Neural progenitor cell (in vitro differentiated cells): ENCODE measurements around the gene MYOM3. TPM values are rescaled to one million over a fixed set of nuclear protein-coding genes. Genes with fewer than 3 reads are reported as not detected.

Experiments
- DNase-seq: peaks from one replicate; pipeline ENCODE4 v3.0.0-alpha.2; 2016; ENCODE audit warnings: low spot score
- H2AFZ ChIP-seq: fragments of 200-600 bp; sonication (generic); replicated peaks from 2 replicates; pipeline ENCODE4 v1.6.1; 2016; ENCODE audit warnings: antibody characterized with exemption
- H3F3A ChIP-seq: fragments of 200-600 bp; sonication (generic); 2 replicates; pipeline ENCODE4 v1.6.1; 2016; ENCODE audit warnings: antibody characterized with exemption, low read depth
- H3K27ac ChIP-seq: fragments of 200-600 bp; sonication (generic); 2 replicates; pipeline ENCODE4 v1.5.1; 2016; ENCODE audit warnings: mild to moderate bottlenecking
- H3K27me3 ChIP-seq: fragments of 200-600 bp; sonication (generic); 2 replicates; pipeline ENCODE4 v1.6.1; 2016; ENCODE audit warnings: mild to moderate bottlenecking, moderate library complexity
- H3K36me3 ChIP-seq: fragments of 200-600 bp; sonication (generic); 2 replicates; pipeline ENCODE4 v1.5.1; 2016
- H3K4me1 ChIP-seq: fragments of 200-600 bp; sonication (generic); 2 replicates; pipeline ENCODE4 v1.6.1; 2016; ENCODE audit warnings: mixed run types
- H3K4me2 ChIP-seq: fragments of 200-600 bp; sonication (generic); 2 replicates; pipeline ENCODE4 v1.6.1; 2016
- H3K4me3 ChIP-seq: fragments of 200-600 bp; sonication (generic); 2 replicates; pipeline ENCODE4 v1.5.1; 2016
- H3K79me2 ChIP-seq: fragments of 200-600 bp; sonication (generic); 2 replicates; pipeline ENCODE4 v1.6.1; 2016; ENCODE audit warnings: low read depth
- H3K9ac ChIP-seq: fragments of 200-600 bp; sonication (generic); 2 replicates; pipeline ENCODE4 v1.6.1; 2016
- H3K9me3 ChIP-seq: fragments of 200-600 bp; sonication (generic); 2 replicates; pipeline ENCODE4 v1.5.1; 2016; ENCODE audit warnings: low read depth
- H4K20me1 ChIP-seq: fragments of 200-600 bp; sonication (generic); 2 replicates; pipeline ENCODE4 v1.6.1; 2016; ENCODE audit warnings: low read depth
- H3K27ac Mint-ChIP-seq: 3 replicates; pipeline ENCODE4 v1.8.0; 2021; ENCODE audit warnings: mixed read lengths
- H3K27me3 Mint-ChIP-seq: 2 replicates; pipeline ENCODE4 v1.8.0; 2022; ENCODE audit warnings: low read depth, mild to moderate bottlenecking, inconsistent platforms, moderate library complexity, mixed read lengths; ENCODE audit not compliant: insufficient read depth
- H3K36me3 Mint-ChIP-seq: 3 replicates; pipeline ENCODE4 v1.8.0; 2021; ENCODE audit warnings: mixed read lengths
- H3K4me1 Mint-ChIP-seq: 3 replicates; pipeline ENCODE4 v1.8.0; 2021; ENCODE audit warnings: mixed read lengths
- H3K4me3 Mint-ChIP-seq: 3 replicates; pipeline ENCODE4 v1.8.0; 2021; ENCODE audit warnings: mild to moderate bottlenecking, moderate library complexity, mixed read lengths
- H3K9me3 Mint-ChIP-seq: 3 replicates; pipeline ENCODE4 v1.8.0; 2020; ENCODE audit warnings: mixed read lengths
- CTCF ChIP-seq: fragments of 200-600 bp; sonication (generic); IDR thresholded peaks from 2 replicates; pipeline ENCODE4 v1.5.1; 2017; ENCODE audit warnings: antibody characterized with exemption, mild to moderate bottlenecking
- EZH2 ChIP-seq: fragments of 200-600 bp; sonication (generic); IDR thresholded peaks from 2 replicates; pipeline ENCODE4 v1.6.1; 2017; ENCODE audit warnings: antibody characterized with exemption, mild to moderate bottlenecking, moderate library complexity
- EZH2phosphoT487 ChIP-seq: fragments of 200-600 bp; sonication (generic); IDR thresholded peaks from 2 replicates; pipeline ENCODE4 v1.6.1; 2017; ENCODE audit warnings: antibody characterized with exemption
- total RNA-seq: library from RNA; depleted of rRNA; stranded (reverse); fragments of >200 nt; gene quantifications from 2 replicates; pipeline ENCODE4 v1.2.3, GENCODE V29; 2015; ENCODE audit warnings: low replicate concordance

Gene MYOM3
- total RNA-seq, 1 donor from 2014 or later, result not detected

GRCh38 chr1:24074196-24074595, 37.7 kb downstream of the MYOM3 start:
- Histone ChIP-seq H3K4me2 (no peak overlapping the region), H3K4me1 (peaks cover 3% of the 10 kb centered on the region), H3K79me2 (no peaks in the 10 kb centered on the region), H3K27me3 (no peaks in the 10 kb centered on the region), H3F3A (no peaks in the 10 kb centered on the region), H2AFZ (no peak overlapping the region), H3K36me3 (no peaks in the 10 kb centered on the region), H3K4me3 (no peak overlapping the region), H3K9ac (no peak overlapping the region), H3K27ac (no peak overlapping the region), H4K20me1 (no peaks in the 10 kb centered on the region), H3K9me3 (no peaks in the 10 kb centered on the region)
- no peak for DNase-seq
- Mint-ChIP-seq H3K36me3 (no peaks in the 10 kb centered on the region), H3K4me1 (peaks cover 5% of the 10 kb centered on the region), H3K27ac (peak overlapping the region; percentile 76), H3K4me3 (no peak overlapping the region), H3K9me3 (no peaks in the 10 kb centered on the region), H3K27me3 (peaks cover 8% of the 10 kb centered on the region)
- TF ChIP-seq CTCF (no peak), EZH2phosphoT487 (no peak), EZH2 (no peak)

- no peaks in the 10 kb centered on the region for H3K36me3 Mint-ChIP-seq
- no peak overlapping the region for H3K4me2 ChIP-seq
- H3K4me3 ChIP-seq, result no peak overlapping the region
- H4K20me1 ChIP-seq, result no peaks in the 10 kb centered on the region
- peaks cover 5% of the 10 kb centered on the region for H3K27me3 Mint-ChIP-seq
- H3F3A ChIP-seq, result no peaks in the 10 kb centered on the region
- H3K27ac Mint-ChIP-seq, result no peak overlapping the region
- H3K4me1 ChIP-seq, result peaks cover 3% of the 10 kb centered on the region
- no peak overlapping the region for H2AFZ ChIP-seq
- no peak overlapping the region for H3K9ac ChIP-seq
- peaks cover 5% of the 10 kb centered on the region for H3K4me1 Mint-ChIP-seq
- no peaks in the 10 kb centered on the region for H3K27me3 ChIP-seq
- no peak overlapping the region for H3K27ac ChIP-seq
- H3K4me3 Mint-ChIP-seq, result no peak overlapping the region
- no peaks in the 10 kb centered on the region for H3K9me3 Mint-ChIP-seq
- no peaks in the 10 kb centered on the region for H3K9me3 ChIP-seq
- no peaks in the 10 kb centered on the region for H3K79me2 ChIP-seq
- TF ChIP-seq EZH2phosphoT487, result no peak
- TF ChIP-seq EZH2, result no peak
- TF ChIP-seq CTCF, result no peak
- no peaks in the 10 kb centered on the region for H3K36me3 ChIP-seq
- no peak for DNase-seq
These were observed 40.0 kb downstream of the MYOM3 start for GRCh38 chr1:24071941-24072340.

- Histone ChIP-seq H3F3A (no peaks in the 10 kb centered on the region), H3K4me1 (peaks cover 3% of the 10 kb centered on the region), H3K27ac (no peak overlapping the region), H3K27me3 (no peaks in the 10 kb centered on the region), H3K9me3 (no peaks in the 10 kb centered on the region), H3K9ac (no peak overlapping the region), H3K4me2 (peak overlapping the region; percentile 71), H2AFZ (peak overlapping the region; percentile 94), H3K4me3 (peak overlapping the region; percentile 33), H3K36me3 (no peaks in the 10 kb centered on the region), H4K20me1 (no peaks in the 10 kb centered on the region), H3K79me2 (no peaks in the 10 kb centered on the region)
- Mint-ChIP-seq H3K4me3 (peak overlapping the region; percentile 19), H3K4me1 (peaks cover 5% of the 10 kb centered on the region), H3K27me3 (peaks cover 7% of the 10 kb centered on the region), H3K9me3 (no peaks in the 10 kb centered on the region), H3K27ac (no peak overlapping the region), H3K36me3 (no peaks in the 10 kb centered on the region)
- peak; percentile 90 for TF ChIP-seq CTCF
- no peak for TF ChIP-seq EZH2
- DNase-seq, result peak; percentile 87
These were observed 41.0 kb downstream of the MYOM3 start for GRCh38 chr1:24070821-24071393.
